ENCODE results near the gene TAAR8.
"Not testable (repeated sequence)": the region's sequence is repeated elsewhere in the genome, so short reads cannot be mapped to it uniquely, and the experiment has no call there.

Gene TAAR8

DNA sequence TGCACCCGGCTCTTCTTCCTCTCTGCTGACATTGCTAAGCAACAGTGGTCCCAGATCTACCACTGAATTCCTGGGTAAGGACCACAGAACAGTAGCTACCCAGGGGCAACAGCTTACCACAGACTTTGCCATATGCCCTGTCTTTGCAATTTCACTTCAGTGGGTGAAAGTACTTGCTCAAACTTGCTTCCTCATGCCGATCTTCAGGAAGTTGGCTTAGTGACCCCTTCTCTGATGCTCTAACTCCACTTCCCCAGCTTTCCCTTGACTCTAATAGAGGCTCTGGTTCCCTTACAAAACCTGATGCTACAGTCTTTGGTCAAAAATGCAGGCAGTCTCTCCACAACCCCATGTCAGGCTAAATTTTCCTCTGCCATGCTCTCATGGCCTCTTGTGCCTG lies 40.4 kb downstream of the TAAR8 start:
- no peak overlapping the region for H3K27ac ChIP-seq
- no peak overlapping the region for H3K4me3 ChIP-seq (ENCODE audit: low read depth, low read length)
- no peaks in the 10 kb centered on the region for H3K27me3 ChIP-seq (replicated peaks)
- in situ Hi-C loops (cut with HindIII; ENCODE audit: low pct_ligation_motif_present, low sequenced_read_pairs): no loop called here
- TF ChIP-seq CTCF (IDR thresholded peaks at IDR 0.05; ENCODE audit: low read depth, low read length, missing control alignments): no peak
- no peaks in the 10 kb centered on the region for H3K36me3 ChIP-seq (replicated peaks)
- DNase-seq: no peak

DNA sequence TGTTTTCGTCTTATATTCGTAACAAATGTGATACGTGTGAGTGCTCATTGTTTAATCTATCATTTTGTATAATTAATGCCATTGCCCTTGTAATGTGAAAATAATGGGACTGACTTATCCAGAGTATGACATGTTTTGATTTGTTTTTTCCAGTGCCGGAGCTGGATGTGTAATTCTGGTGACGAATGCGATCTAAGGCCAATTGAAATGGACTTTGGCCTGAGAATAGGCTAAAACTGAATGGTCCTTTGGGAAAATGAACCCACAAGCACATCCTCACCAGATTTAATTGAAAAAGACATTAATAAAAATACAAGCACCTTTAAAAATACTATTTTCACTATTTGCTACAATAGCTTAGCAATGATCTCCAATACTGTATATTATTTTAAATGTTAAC lies 43.7 kb downstream of the TAAR8 start:
- Histone ChIP-seq H3K36me3 (replicated peaks) (no peaks in the 10 kb centered on the region), H3K4me3 (ENCODE audit: low read depth, low read length) (no peak overlapping the region), H3K27ac (no peak overlapping the region), H3K27me3 (replicated peaks) (no peaks in the 10 kb centered on the region)
- in situ Hi-C loops (cut with HindIII; ENCODE audit: low pct_ligation_motif_present, low sequenced_read_pairs): no loop called here
- no peak for DNase-seq
- no peak for TF ChIP-seq CTCF (IDR thresholded peaks at IDR 0.05; ENCODE audit: low read depth, low read length, missing control alignments)

DNA sequence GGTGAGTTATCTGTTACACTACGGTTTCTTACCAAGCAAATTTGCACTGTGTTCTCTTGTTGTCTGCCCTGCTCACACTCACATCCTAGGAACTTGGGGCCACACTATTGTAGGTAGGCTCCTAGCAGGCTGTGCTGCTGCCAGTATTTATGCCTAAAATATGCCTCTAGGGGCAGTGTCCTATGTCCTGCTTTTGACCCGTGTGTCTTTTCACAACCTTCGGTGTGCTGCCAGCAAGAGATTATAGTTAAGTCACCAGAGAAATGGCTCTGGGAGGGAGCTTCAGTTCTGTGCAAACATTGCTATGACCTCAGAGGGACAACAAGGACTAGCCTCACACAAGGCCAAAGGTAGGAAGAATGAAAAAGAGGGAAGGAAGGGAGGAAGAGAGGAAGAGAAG lies 46.0 kb downstream of the TAAR8 start:
- in situ Hi-C loops (cut with HindIII; ENCODE audit: low pct_ligation_motif_present, low sequenced_read_pairs): no loop called here
- Histone ChIP-seq H3K36me3 (replicated peaks) (no peaks in the 10 kb centered on the region), H3K27me3 (replicated peaks) (no peaks in the 10 kb centered on the region), H3K4me3 (ENCODE audit: low read depth, low read length) (no peak overlapping the region), H3K27ac (no peak overlapping the region)
- TF ChIP-seq CTCF (IDR thresholded peaks at IDR 0.05; ENCODE audit: low read depth, low read length, missing control alignments): peak; percentile 50
- no peak for DNase-seq

- H3K36me3 ChIP-seq (replicated peaks); H3K27ac ChIP-seq; H3K4me3 ChIP-seq (ENCODE audit: low read depth, low read length); DNase-seq; H3K27me3 ChIP-seq (replicated peaks); in situ Hi-C loops (cut with HindIII; ENCODE audit: low pct_ligation_motif_present, low sequenced_read_pairs): not testable (repeated sequence)
Measured at GRCh38 chr6:132600900-132601299, 48.4 kb downstream of the TAAR8 start.
